OCI-LY7 (cell line): ENCODE results near the gene DMRT3.

Experiments used
- CTCF ChIP-seq: fragments of 200-600 bp; sonication (generic); conservative IDR thresholded peaks from 2 replicates; pipeline ENCODE4 v1.5.1; 2014; ENCODE audit warnings: mild to moderate bottlenecking, antibody characterized with exemption, low read length, moderate library complexity, mixed read lengths
- EZH2phosphoT487 ChIP-seq: fragments of 200-600 bp; sonication (generic); IDR thresholded peaks from 2 replicates; pipeline ENCODE4 v1.6.1; 2018; ENCODE audit warnings: low read depth, borderline replicate concordance, mild to moderate bottlenecking, mixed run types, antibody characterized with exemption, low read length, moderate library complexity, mixed read lengths

- TF ChIP-seq CTCF (no peak), EZH2phosphoT487 (no peak)
Measured at GRCh38 chr9:959105-959504, 17.4 kb upstream of the DMRT3 start.
